Measurements from ENCODE around the gene TRAPPC2B.

The TRAPPC2B gene

GRCh38 chr19:57362997-57363687 lies at the start of gene TRAPPC2B, which contains the start of gene ZNF547:
TSS of gene TRAPPC2B (plus strand) at chr19:57363551. CDS start at chr19:57364834, 1,283 bp downstream.
TSS of gene ZNF547 (plus strand) at chr19:57363551. CDS start at chr19:57368556, 5,005 bp downstream.
- FAIRE-seq (peak; percentile 99), DNase-seq (ENCODE audit: insufficient read length, low spot score) (peak; percentile 94)

- no peak for DNase-seq (ENCODE audit: insufficient read length, low spot score)
- FAIRE-seq = no peak
Measured at GRCh38 chr19:57314146-57314545, 49.2 kb upstream of the TRAPPC2B start.

DNA sequence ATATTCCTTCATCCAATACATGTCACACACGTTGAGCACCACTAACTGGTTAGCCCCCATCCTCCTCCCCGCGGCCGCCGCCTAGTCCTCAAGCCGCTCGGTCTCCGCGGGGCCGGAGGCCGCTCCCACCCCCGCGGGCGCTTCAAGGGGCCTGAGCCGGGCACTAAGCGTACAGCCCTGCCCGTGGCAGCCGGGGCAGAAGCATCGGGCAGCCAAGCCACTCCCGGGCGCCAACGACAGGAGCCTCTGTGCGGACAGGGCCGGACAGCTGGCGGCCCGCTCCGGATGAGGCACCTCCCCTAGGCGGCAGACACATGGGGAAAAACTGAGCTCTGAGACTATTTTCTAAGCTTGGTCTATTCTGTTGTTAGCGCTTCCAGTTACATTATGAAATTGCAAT lies 45.8 kb upstream of the TRAPPC2B start:
- FAIRE-seq = no peak
- no peak for DNase-seq (ENCODE audit: insufficient read length, low spot score)

DNA sequence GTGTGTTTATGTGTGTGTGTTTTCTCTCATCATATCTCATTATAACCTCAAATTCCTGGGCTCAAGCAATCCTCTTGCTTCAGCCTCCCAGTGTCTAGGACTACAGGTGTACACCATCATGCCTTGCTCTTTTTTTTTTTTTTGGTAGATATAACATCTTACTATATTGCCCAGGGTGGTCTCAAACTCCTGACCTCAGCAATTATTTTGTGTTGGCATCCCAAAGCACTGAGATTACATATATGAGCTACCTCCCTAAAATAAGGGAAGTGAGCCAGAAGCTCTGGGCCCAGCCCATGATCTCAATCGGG lies 43.5 kb upstream of the TRAPPC2B start:
- no peak for FAIRE-seq
- DNase-seq (ENCODE audit: insufficient read length, low spot score) = no peak

- DNase-seq (ENCODE audit: insufficient read length, low spot score) = peak; percentile 97
- peak; percentile 99 for FAIRE-seq
Measured at GRCh38 chr19:57320180-57321084, 42.9 kb upstream of the TRAPPC2B start, which contains the start of gene ZNF543. TSS of gene ZNF543 (plus strand) at chr19:57320472. CDS start at chr19:57320854, 382 bp downstream.

DNA sequence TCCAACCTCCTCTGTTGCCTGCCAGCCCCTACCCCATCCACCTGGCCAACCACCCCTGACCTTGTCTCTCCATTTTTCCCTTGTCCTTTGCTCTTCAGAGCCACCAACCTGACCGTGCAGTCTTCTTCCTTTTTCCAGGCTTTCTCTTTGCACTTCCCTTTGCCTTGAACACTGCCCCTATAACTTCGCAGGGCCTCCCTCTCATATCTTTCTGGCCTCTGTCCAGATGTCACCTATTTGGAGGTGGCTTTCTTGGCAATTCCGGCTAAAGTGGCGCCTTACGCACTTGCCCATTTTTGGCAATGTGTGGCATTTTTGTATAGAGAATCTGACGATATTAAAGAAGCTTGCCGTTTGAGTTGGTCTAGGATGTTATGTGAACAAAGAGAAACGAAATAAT lies 42.2 kb upstream of the TRAPPC2B start:
- FAIRE-seq (no peak), DNase-seq (ENCODE audit: insufficient read length, low spot score) (no peak)

GRCh38 chr19:57321751-57322150 lies 41.6 kb upstream of the TRAPPC2B start:
- no peak for DNase-seq (ENCODE audit: insufficient read length, low spot score)
- no peak for FAIRE-seq

- DNase-seq (ENCODE audit: insufficient read length, low spot score) (no peak), FAIRE-seq (no peak)
Measured at GRCh38 chr19:57324992-57325391, 38.4 kb upstream of the TRAPPC2B start.

- FAIRE-seq = peak; percentile 52
- DNase-seq (ENCODE audit: insufficient read length, low spot score) = no peak
Measured at GRCh38 chr19:57327993-57328392, 35.4 kb upstream of the TRAPPC2B start.

- FAIRE-seq = no peak
- DNase-seq (ENCODE audit: insufficient read length, low spot score) = no peak
Measured at GRCh38 chr19:57334191-57334590, 29.2 kb upstream of the TRAPPC2B start.

DNA sequence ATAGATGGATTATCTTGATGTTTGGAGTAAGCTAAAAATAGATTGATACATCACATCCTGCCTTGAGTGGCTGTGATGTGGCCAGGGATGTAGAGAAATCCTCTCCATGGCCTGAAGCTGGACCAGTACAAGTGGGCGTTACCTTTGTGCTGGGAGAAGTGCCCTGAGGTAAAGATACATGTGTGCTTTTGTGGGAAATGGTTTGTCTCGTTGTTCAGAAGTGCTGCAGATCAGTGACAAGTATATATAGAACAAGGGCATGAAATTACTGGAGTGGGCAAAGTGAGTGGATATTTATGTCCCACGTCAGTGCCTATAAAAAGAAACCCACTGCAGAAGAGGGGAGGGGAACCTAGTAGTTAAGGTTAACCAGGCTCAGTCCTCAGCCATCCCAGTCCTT lies 24.5 kb upstream of the TRAPPC2B start:
- DNase-seq (ENCODE audit: insufficient read length, low spot score) = no peak
- FAIRE-seq = no peak

- DNase-seq (ENCODE audit: insufficient read length, low spot score) (no peak), FAIRE-seq (no peak)
Measured at GRCh38 chr19:57342582-57342981, 20.8 kb upstream of the TRAPPC2B start.

DNA sequence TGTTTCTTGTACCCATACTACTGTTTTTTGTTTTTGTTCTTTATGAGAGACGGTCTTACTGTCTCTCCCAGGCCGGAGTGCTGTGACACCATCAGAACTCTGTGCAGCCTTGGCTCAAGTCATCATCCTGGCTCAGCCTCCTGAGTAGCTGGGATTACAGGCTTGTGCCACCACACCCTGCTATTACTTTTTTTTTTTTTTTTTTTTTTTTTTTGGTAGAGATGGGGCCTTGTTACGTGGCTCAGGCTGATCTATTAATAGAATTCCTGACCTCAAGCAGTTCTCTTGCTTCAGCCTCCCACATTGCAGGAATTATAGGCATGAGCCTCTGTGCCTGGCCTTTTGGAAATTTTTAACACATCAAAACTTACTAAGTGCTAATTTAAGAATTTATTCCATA lies 15.2 kb upstream of the TRAPPC2B start:
- FAIRE-seq (no peak), DNase-seq (ENCODE audit: insufficient read length, low spot score) (no peak)

GRCh38 chr19:57350877-57351805 lies 12.2 kb upstream of the TRAPPC2B start, which contains the start of gene ZNF304:
TSS of gene ZNF304 (plus strand) at chr19:57351271. CDS start at chr19:57351665, 394 bp downstream.
- peak; percentile 94 for DNase-seq (ENCODE audit: insufficient read length, low spot score)
- peak; percentile 75 for FAIRE-seq

DNA sequence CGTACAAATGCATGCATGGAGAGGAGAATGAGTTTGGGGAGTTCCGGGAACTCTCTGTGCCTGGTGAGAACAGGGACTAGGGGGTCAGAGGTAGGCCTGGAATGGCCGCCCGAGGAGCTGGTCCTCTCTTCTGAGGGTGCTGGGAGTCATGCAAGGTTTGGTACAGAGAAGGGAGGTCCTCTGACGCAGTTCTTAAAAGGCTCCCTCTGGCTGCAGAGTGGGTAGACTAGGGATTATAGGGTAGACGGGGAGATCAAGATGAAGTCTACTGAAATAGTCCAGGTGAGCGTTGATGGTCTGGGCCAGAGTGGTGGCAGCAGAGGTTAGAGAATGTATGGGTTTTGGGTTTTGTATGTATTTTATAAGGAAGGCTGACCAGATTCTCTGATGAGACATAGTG lies 11.5 kb upstream of the TRAPPC2B start:
- FAIRE-seq (no peak), DNase-seq (ENCODE audit: insufficient read length, low spot score) (no peak)

GRCh38 chr19:57355916-57356315 lies 7.4 kb upstream of the TRAPPC2B start:
- FAIRE-seq = no peak
- DNase-seq (ENCODE audit: insufficient read length, low spot score) = no peak

GRCh38 chr19:57357406-57357805 lies 5.9 kb upstream of the TRAPPC2B start:
- no peak for FAIRE-seq
- DNase-seq (ENCODE audit: insufficient read length, low spot score) = no peak

DNA sequence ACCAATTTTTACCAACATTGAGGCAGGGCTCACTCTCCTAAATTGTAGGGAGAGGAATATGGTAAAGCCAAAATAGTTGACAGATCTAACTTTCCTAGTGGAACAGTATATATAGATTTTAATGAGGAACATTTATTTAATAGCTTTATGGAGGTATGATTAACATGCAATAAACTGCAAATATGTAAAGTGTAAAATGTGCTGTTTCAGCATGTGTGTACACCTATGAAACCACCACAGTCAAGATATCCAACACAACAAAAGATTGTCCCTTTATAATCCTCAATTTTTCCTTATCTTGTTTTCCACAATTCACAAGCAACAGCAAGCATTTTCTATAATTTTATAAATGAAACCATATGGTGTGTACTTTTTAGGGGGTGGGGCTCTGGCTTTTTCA lies 4.1 kb upstream of the TRAPPC2B start:
- DNase-seq (ENCODE audit: insufficient read length, low spot score) = no peak
- no peak for FAIRE-seq

DNA sequence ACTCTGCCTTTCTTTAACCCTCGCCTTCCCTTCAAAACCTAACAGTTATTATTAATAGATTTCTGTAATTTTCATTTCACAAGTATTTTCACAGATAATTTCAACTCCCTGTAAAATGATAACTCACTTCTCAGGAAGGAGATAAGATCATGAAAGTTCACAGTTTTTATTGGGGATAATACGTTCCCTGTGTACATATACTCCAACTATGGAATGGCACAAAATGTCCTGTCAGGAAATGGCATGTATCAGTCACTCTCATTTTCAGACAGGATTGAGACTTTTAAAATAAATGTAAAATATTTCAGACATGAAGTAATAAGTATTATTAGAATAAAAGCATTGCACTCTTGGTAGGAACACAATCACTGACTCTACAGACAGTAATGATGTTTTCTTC lies 932 bp upstream of the TRAPPC2B start:
- no peak for DNase-seq (ENCODE audit: insufficient read length, low spot score)
- FAIRE-seq = no peak

GRCh38 chr19:57363688-57364181 lies 384 bp downstream of the TRAPPC2B start:
- DNase-seq (ENCODE audit: insufficient read length, low spot score) (no peak), FAIRE-seq (no peak)
